ENCODE measurements around the gene TMEM272. TPM values are rescaled to one million over a fixed set of nuclear protein-coding genes. Genes with fewer than 3 reads are reported as not detected.

TMEM272 gene
- total RNA-seq, 1 experiment from 2014 or later: 0.17 TPM

- TF ChIP-seq REST (IDR thresholded peaks at IDR 0.05; ENCODE audit: low read depth) (no peak), SIN3A (IDR thresholded peaks at IDR 0.05; ENCODE audit: low read depth) (no peak), SP1 (IDR thresholded peaks at IDR 0.05; ENCODE audit: low read depth) (no peak), POLR2AphosphoS5 (IDR thresholded peaks at IDR 0.05; ENCODE audit: low read depth, low read length) (no peak), ZFX (IDR thresholded peaks at IDR 0.05) (no peak), EGR1 (IDR thresholded peaks at IDR 0.05; ENCODE audit: low read depth) (no peak)
Observed at GRCh38 chr13:51882570-51883225, 37.7 kb upstream of the TMEM272 start (continued).

- POLR2A ChIA-PET: no interaction called here
- Histone ChIP-seq H3K27me3 (ENCODE audit: insufficient read depth, low read length) (no peaks in the 10 kb centered on the region), H3K79me2 (ENCODE audit: insufficient read depth, low read length) (no peaks in the 10 kb centered on the region), H2AFZ (ENCODE audit: low read depth, low read length, poor library complexity, severe bottlenecking) (no peak overlapping the region), H3K4me2 (ENCODE audit: low read length) (no peak overlapping the region), H3K9me3 (ENCODE audit: control insufficient read depth in 1 of 2, insufficient read depth in 1 of 2, low read depth in 1 of 2, low read length in 2 of 2) (no peaks in the 10 kb centered on the region), H3K9ac (ENCODE audit: low read length) (no peak overlapping the region), H4K20me1 (ENCODE audit: insufficient read depth) (no peaks in the 10 kb centered on the region), H3K9me2 (ENCODE audit: insufficient read depth) (no peaks in the 10 kb centered on the region), H3K4me1 (ENCODE audit: control insufficient read depth in 1 of 2, insufficient read depth in 2 of 2, low read length in 2 of 2) (no peaks in the 10 kb centered on the region), H3K27ac (ENCODE audit: low read depth, low read length) (no peak overlapping the region), H3K4me3 (replicated peaks in 1 of 2; ENCODE audit: low read depth in 1 of 2, low read length in 2 of 2) (no peak overlapping the region), H3K36me3 (ENCODE audit: control insufficient read depth in 1 of 2, insufficient read depth in 2 of 2, low read length in 2 of 2) (no peaks in the 10 kb centered on the region)
- no TSS peak for BruUV-seq (replicated peaks)
- RAD21 ChIA-PET (ENCODE audit: low non-redundant PET in 1 of 2, low total read pairs in 2 of 2, uncharacterized antibody in 2 of 2, unreplicated experiment in 2 of 2): no interaction called here
- TF ChIP-seq YY1 (IDR thresholded peaks at IDR 0.05; ENCODE audit: extremely low read depth, insufficient replicate concordance, low read depth, low read length) (no peak), RAD21 (IDR thresholded peaks at IDR 0.05; ENCODE audit: low read depth) (no peak), ZNF274 (IDR thresholded peaks at IDR 0.05; ENCODE audit: low read depth, low read length) (no peak), SRF (IDR thresholded peaks at IDR 0.05; ENCODE audit: low read depth) (no peak), EZH2phosphoT487 (IDR thresholded peaks at IDR 0.05; ENCODE audit: borderline replicate concordance) (no peak)
- intact Hi-C loops (cut with micrococcal nuclease): no loop called here
- ATAC-seq (no peak), DNase-seq (ENCODE audit: low read depth, low spot score) (no peak)
- CTCF ChIA-PET: no interaction called here
Observed at GRCh38 chr13:51881296-51881695, 36.3 kb upstream of the TMEM272 start.
